HEK293T (cell line): ENCODE data around the gene RINL.
A peak's percentile ranks its signal among the peaks of the same experiment; 100 is the strongest.

Experiments used
- CTCF ChIA-PET: fragments of 350-600 bp; formaldehyde crosslinking; extraction: SDS; loops from one replicate; lab custom pipeline; 2021; ENCODE audit warnings: antibody characterized with exemption, inconsistent platforms; lab: Yijun Ruan, JAX
- POLR2A ChIA-PET: fragments of 350-600 bp; formaldehyde crosslinking; extraction: SDS; loops from one replicate; lab custom pipeline; 2020; ENCODE audit warnings: antibody characterized with exemption, inconsistent platforms; lab: Yijun Ruan, JAX
- DNase-seq: peaks from one replicate; pipeline ENCODE4 v3.0.0; 2012; ENCODE audit warnings: mixed read lengths; ENCODE audit errors: extremely low spot score
- ARNT ChIP-seq: fragments of 450-650 bp; IDR thresholded peaks from 2 replicates; pipeline ENCODE4 v1.6.1; 2017; ENCODE audit warnings: mild to moderate bottlenecking
- BHLHE40 ChIP-seq: fragments of 450-650 bp; IDR thresholded peaks from 2 replicates; pipeline ENCODE4 v1.6.1; 2016; ENCODE audit warnings: mild to moderate bottlenecking, moderate library complexity, borderline replicate concordance
- CTBP1 ChIP-seq: fragments of 450-650 bp; IDR thresholded peaks from 2 replicates; pipeline ENCODE4 v1.6.1; 2016; ENCODE audit warnings: borderline replicate concordance
- ELF4 ChIP-seq: fragments of 450-650 bp; IDR thresholded peaks from 2 replicates; pipeline ENCODE4 v1.6.1; 2017; ENCODE audit warnings: antibody characterized with exemption
- FOXA1 ChIP-seq: fragments of 450-650 bp; IDR thresholded peaks from 2 replicates; pipeline ENCODE4 v1.6.1; 2016; ENCODE audit warnings: mild to moderate bottlenecking
- FOXK2 ChIP-seq: fragments of 450-650 bp; IDR thresholded peaks from 2 replicates; pipeline ENCODE4 v1.6.1; 2016; ENCODE audit warnings: mild to moderate bottlenecking
- FOXM1 ChIP-seq: fragments of 450-650 bp; IDR thresholded peaks from 2 replicates; pipeline ENCODE4 v1.6.1; 2017; ENCODE audit warnings: mild to moderate bottlenecking, borderline replicate concordance
- HDGF ChIP-seq: fragments of 450-650 bp; IDR thresholded peaks from 2 replicates; pipeline ENCODE4 v1.6.1; 2017; ENCODE audit warnings: antibody characterized with exemption, borderline replicate concordance
- L3MBTL2 ChIP-seq: fragments of 450-650 bp; conservative IDR thresholded peaks from 2 replicates; pipeline ENCODE4 v1.6.1; 2016; ENCODE audit warnings: mild to moderate bottlenecking
- LEF1 ChIP-seq: fragments of 450-650 bp; IDR thresholded peaks from 2 replicates; pipeline ENCODE4 v1.6.1; 2017; ENCODE audit warnings: mild to moderate bottlenecking, borderline replicate concordance
- NFRKB ChIP-seq: fragments of 450-650 bp; IDR thresholded peaks from 2 replicates; pipeline ENCODE4 v1.6.1; 2016; ENCODE audit warnings: mild to moderate bottlenecking, moderate library complexity
- SP1 ChIP-seq: fragments of 450-650 bp; IDR thresholded peaks from 2 replicates; pipeline ENCODE4 v1.6.1; 2017
- SUZ12 ChIP-seq: fragments of 450-650 bp; IDR thresholded peaks from 2 replicates; pipeline ENCODE4 v1.6.1; 2016; ENCODE audit warnings: mild to moderate bottlenecking
- TARDBP ChIP-seq: fragments of 450-650 bp; IDR thresholded peaks from 2 replicates; pipeline ENCODE4 v1.6.1; 2016
- ZNF384 ChIP-seq: fragments of 450-650 bp; IDR thresholded peaks from 2 replicates; pipeline ENCODE4 v1.6.1; 2016
- TF ChIP-seq, protein P1 (sequence below): fragments of 450-650 bp; IDR thresholded peaks from 2 replicates; pipeline ENCODE4 v1.6.1; 2016

RINL gene

GRCh38 chr19:38836983-38837626, 41.0 kb downstream of the RINL start:
- no peak for TF ChIP-seq TARDBP

GRCh38 chr19:38836159-38836982, 41.7 kb downstream of the RINL start:
- DNase-seq: no peak
- no peak for TF ChIP-seq FOXA1
- TF ChIP-seq SP1: no peak
- TF ChIP-seq L3MBTL2: no peak
- TF ChIP-seq NFRKB: no peak
- no peak for TF ChIP-seq LEF1
- no peak for TF ChIP-seq TARDBP
- no peak for TF ChIP-seq FOXM1
- no peak for TF ChIP-seq SUZ12
- TF ChIP-seq, protein P1, sequence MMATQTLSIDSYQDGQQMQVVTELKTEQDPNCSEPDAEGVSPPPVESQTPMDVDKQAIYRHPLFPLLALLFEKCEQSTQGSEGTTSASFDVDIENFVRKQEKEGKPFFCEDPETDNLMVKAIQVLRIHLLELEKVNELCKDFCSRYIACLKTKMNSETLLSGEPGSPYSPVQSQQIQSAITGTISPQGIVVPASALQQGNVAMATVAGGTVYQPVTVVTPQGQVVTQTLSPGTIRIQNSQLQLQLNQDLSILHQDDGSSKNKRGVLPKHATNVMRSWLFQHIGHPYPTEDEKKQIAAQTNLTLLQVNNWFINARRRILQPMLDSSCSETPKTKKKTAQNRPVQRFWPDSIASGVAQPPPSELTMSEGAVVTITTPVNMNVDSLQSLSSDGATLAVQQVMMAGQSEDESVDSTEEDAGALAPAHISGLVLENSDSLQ: no peak
- TF ChIP-seq FOXK2: no peak
- no peak for TF ChIP-seq BHLHE40
- no peak for TF ChIP-seq ARNT
- no peak for TF ChIP-seq CTBP1
- TF ChIP-seq ZNF384: no peak
- no peak for TF ChIP-seq ELF4
- TF ChIP-seq HDGF: no peak
- ChIA-PET CTCF (no interaction called here), POLR2A (interaction anchor here (0.9 to 2.3 kb wide), 3 partner anchors 10 to 26 kb away, joined by 3 to 11 read pairs (median 3); no protein-coding TSS in a partner anchor)

More at GRCh38 chr19:38836983-38837626, 41.0 kb downstream of the RINL start:
- no peak for DNase-seq
- POLR2A ChIA-PET: interaction anchor here (0.8 to 3.3 kb wide), 2 partner anchors 12 to 16 kb away, joined by 3 to 23 read pairs; no protein-coding TSS in a partner anchor
- CTCF ChIA-PET: no interaction called here

- TF ChIP-seq SUZ12: no peak
- TF ChIP-seq TARDBP: no peak
- TF ChIP-seq CTBP1: no peak
- TF ChIP-seq SP1: no peak
- ChIA-PET POLR2A (interaction anchor here (1.4 to 2.3 kb wide), 2 partner anchors 15 to 18 kb away, joined by 4 to 11 read pairs; no protein-coding TSS in a partner anchor), CTCF (interaction anchor here (0.6 kb wide), 1 partner anchor 85 kb away, joined by 3 read pairs; no protein-coding TSS in a partner anchor)
- DNase-seq: no peak
Observed at GRCh38 chr19:38834590-38834989, 43.5 kb downstream of the RINL start.

GRCh38 chr19:38834104-38834490, 44.0 kb downstream of the RINL start:
- no peak for DNase-seq
- ChIA-PET CTCF (interaction anchor here (0.6 kb wide), 1 partner anchor 85 kb away, joined by 3 read pairs; no protein-coding TSS in a partner anchor), POLR2A (interaction anchor here (1.4 to 2.3 kb wide), 2 partner anchors 15 to 19 kb away, joined by 4 to 11 read pairs; no protein-coding TSS in a partner anchor)
- TF ChIP-seq FOXA1: no peak
- TF ChIP-seq TARDBP: no peak
- no peak for TF ChIP-seq HDGF
- TF ChIP-seq ARNT: no peak
- no peak for TF ChIP-seq BHLHE40
- no peak for TF ChIP-seq FOXM1
- no peak for TF ChIP-seq NFRKB
- no peak for TF ChIP-seq FOXK2
- no peak for TF ChIP-seq LEF1
- TF ChIP-seq CTBP1: no peak
- no peak for TF ChIP-seq SUZ12
- no peak for TF ChIP-seq L3MBTL2
- no peak for TF ChIP-seq ZNF384
- TF ChIP-seq, protein P1: no peak
- TF ChIP-seq SP1: no peak

DNA sequence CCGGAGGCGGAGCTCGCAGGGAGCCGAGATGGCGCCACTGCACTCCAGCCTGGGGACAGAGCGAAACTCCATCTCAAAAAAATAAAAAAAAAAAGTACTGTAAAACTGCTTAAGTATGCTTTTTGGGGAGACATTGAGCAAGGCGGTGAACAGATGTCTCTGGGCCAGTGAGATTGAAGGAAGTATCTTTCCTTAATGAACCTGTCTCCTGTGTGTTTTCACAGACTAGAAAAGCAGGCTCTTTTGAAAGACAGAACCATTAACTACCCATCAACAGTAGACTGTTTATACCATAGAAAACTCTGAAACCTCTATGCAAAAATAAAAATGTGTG, 45.0 kb downstream of the RINL start:
- POLR2A ChIA-PET: interaction anchor here (0.9 kb wide), 1 partner anchor 16 kb away, joined by 3 read pairs; no protein-coding TSS in a partner anchor
- no peak for DNase-seq
- CTCF ChIA-PET: no interaction called here
- TF ChIP-seq FOXK2 (no peak), SP1 (no peak), CTBP1 (no peak), HDGF (no peak), L3MBTL2 (no peak), ARNT (no peak), LEF1 (no peak), TARDBP (no peak)

GRCh38 chr19:38831142-38831605, 46.9 kb downstream of the RINL start:
- CTCF ChIA-PET: interaction anchor here (0.5 kb wide), 1 partner anchor 132 kb away, joined by 3 read pairs; no protein-coding TSS in a partner anchor
- POLR2A ChIA-PET: interaction anchor here (1.0 to 2.0 kb wide), 4 partner anchors 11 to 96 kb away, joined by 4 to 17 read pairs (median 6); no protein-coding TSS in a partner anchor
- TF ChIP-seq HDGF (no peak), L3MBTL2 (no peak), BHLHE40 (no peak), FOXA1 (no peak), LEF1 (no peak), FOXM1 (no peak), TARDBP (no peak), ELF4 (no peak), ARNT (no peak), SP1 (no peak), SUZ12 (no peak), ZNF384 (no peak), FOXK2 (no peak), NFRKB (no peak), CTBP1 (no peak)
- TF ChIP-seq, protein P1: no peak
- peak; percentile 50 for DNase-seq
